Dermis microvascular lymphatic vessel endothelial cell (primary cell): ENCODE data around the gene KTN1. TPM values are rescaled to one million over a fixed set of nuclear protein-coding genes. Genes with fewer than 3 reads are reported as not detected.

ENCODE experiments used
- DNase-seq, 2 donors: peaks; one replicate each; pipeline versions ENCODE4 v3.0.0 to v3.0.0-alpha.2; 2010; ENCODE audit warnings: low read depth in 2 of 2
- total RNA-seq: library from RNA; depleted of rRNA; stranded (reverse); fragments of >200 nt; gene quantifications from 2 replicates; pipeline ENCODE4 v1.2.1, GENCODE V29; 2014

The KTN1 gene
- 95.2 and 111 TPM in 2 replicates for total RNA-seq

GRCh38 chr14:55579724-55580469 lies at the start of gene KTN1:
Gene KTN1 (plus strand): TSS chr14:55580207. CDS start chr14:55612049, 31,842 bp downstream.
- peak in 1 of 2 donors; percentile 88 for DNase-seq

- no peak for DNase-seq
Measured at GRCh38 chr14:55530464-55530863, 49.5 kb upstream of the KTN1 start.

- DNase-seq = no peak
Measured at GRCh38 chr14:55532645-55533344, 47.2 kb upstream of the KTN1 start.

GRCh38 chr14:55533960-55534359 lies 46.0 kb upstream of the KTN1 start:
- no peak for DNase-seq

GRCh38 chr14:55535516-55536203 lies 44.3 kb upstream of the KTN1 start:
- peak in 1 of 2 donors; percentile 26 for DNase-seq

GRCh38 chr14:55536204-55536708 lies 43.8 kb upstream of the KTN1 start:
- no peak for DNase-seq

GRCh38 chr14:55537782-55538181 lies 42.2 kb upstream of the KTN1 start:
- DNase-seq = no peak

GRCh38 chr14:55539975-55540374 lies 40.0 kb upstream of the KTN1 start:
- DNase-seq = no peak

- DNase-seq = peak in 1 of 2 donors; percentile 17
Measured at GRCh38 chr14:55540847-55541773, 38.9 kb upstream of the KTN1 start.

- no peak for DNase-seq
Measured at GRCh38 chr14:55545779-55546178, 34.2 kb upstream of the KTN1 start.

- DNase-seq = no peak
Measured at GRCh38 chr14:55546212-55546874, 33.7 kb upstream of the KTN1 start.

GRCh38 chr14:55547650-55548315 lies 32.2 kb upstream of the KTN1 start:
- no peak for DNase-seq

- no peak for DNase-seq
Measured at GRCh38 chr14:55553791-55554190, 26.2 kb upstream of the KTN1 start.

- peak; percentile 65 to 92 for DNase-seq
Measured at GRCh38 chr14:55556929-55557623, 22.9 kb upstream of the KTN1 start.

- DNase-seq = no peak
Measured at GRCh38 chr14:55562135-55562534, 17.9 kb upstream of the KTN1 start.

GRCh38 chr14:55568618-55569017 lies 11.4 kb upstream of the KTN1 start:
- no peak for DNase-seq

GRCh38 chr14:55571125-55571889 lies 8.7 kb upstream of the KTN1 start:
- DNase-seq = no peak

- peak; percentile 68 to 89 for DNase-seq
Measured at GRCh38 chr14:55572578-55572977, 7.4 kb upstream of the KTN1 start.

- no peak for DNase-seq
Measured at GRCh38 chr14:55574988-55575387, 5.0 kb upstream of the KTN1 start.
